ENCODE results near the gene VSIG10. TPM values are rescaled to one million over a fixed set of nuclear protein-coding genes. Genes with fewer than 3 reads are reported as not detected.
A peak's percentile ranks its signal among the peaks of the same experiment; 100 is the strongest.
"Not testable (repeated sequence)": the region's sequence is repeated elsewhere in the genome, so short reads cannot be mapped to it uniquely, and the experiment has no call there.

Gene VSIG10
- total RNA-seq, 1 donor from 2014 or later = 20.7 TPM

DNA sequence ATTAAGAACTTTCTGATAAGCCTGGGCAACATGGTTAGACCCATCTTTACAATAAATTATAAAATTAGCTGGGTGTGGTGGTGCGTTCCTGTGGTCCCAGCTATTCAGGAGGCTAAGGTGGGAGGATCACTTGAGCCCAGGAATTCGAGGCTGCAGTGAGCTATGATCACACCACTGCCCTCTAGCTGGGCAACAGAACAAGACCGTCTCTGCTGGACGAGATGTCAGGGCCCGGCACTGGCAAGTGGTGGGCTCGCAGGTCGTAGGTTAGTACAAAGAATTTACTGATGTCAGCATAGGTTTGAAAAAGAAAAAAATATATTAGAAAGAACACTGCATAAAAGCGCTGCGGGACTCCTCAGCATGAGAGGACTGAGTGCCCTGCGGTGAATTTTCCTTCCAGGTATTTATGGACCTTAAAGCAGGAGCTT, 15.7 kb upstream of the VSIG10 start:
- ATAC-seq (no peak), DNase-seq (ENCODE audit: low spot score) (no peak)

- ATAC-seq = no peak
- DNase-seq (ENCODE audit: low spot score) = no peak
Measured at GRCh38 chr12:118109088-118109487, 5.3 kb upstream of the VSIG10 start.

- DNase-seq (ENCODE audit: low spot score) (no peak), ATAC-seq (no peak)
Measured at GRCh38 chr12:118107694-118108093, 3.9 kb upstream of the VSIG10 start.

DNA sequence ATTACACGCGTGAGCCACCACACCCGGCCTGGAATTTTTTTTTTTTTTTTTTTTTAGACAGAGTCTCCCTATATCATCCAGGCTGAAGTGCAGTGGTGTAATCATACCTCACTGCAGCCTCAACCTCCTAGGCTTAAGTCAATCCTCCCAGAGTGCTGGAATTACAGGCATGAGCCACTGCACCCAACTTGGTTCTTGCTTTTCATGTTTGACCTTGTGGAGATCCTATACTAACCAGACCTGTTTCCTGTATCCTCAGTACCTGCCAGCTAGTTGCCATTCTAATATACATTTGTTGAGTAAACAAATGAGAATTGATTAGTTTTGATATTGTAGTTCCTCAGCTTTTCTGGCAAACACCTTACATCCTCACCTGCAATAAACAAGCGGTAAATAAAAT, 3.2 kb upstream of the VSIG10 start:
- DNase-seq (ENCODE audit: low spot score) (no peak), ATAC-seq (no peak)

DNA sequence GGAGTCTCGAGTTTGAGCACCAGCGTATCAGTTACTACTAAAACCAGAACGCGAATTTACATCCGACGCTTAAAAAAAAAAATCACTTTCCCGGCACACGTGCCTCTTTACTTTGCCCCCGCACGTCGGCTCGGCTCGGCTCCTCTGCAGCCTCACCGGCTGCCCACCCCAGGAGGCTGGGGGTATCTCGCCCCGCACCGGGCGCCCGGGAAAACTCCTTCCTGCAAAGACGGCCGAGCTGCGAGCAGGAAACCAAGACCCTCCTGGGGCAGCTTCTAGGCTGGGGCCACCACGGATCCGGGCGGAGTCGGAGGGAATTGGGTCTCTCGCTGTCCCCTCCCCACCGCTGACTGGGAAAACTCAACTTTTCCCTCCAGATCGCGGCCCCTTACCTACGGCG, 610 bp downstream of the VSIG10 start:
- no peak for ATAC-seq
- DNase-seq (ENCODE audit: low spot score) = no peak

DNA sequence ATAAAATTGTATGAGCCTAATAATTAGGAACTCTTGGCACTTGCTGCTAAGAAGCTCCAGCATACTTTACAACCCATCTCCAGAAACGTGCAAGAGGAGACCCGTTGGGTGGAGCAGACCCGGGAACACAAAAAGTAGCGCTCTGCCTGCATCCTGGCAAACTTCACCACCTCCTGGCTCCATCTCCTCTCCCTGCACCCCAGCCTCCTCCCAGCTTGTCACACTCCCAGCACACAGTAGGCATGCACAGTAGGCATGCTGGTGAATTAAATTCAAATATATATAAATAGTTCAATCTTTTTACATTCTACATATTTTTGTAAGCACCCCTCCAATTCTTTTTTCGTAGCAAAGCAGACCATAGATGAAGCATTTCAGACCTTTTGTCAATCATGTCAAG, 1.2 kb downstream of the VSIG10 start:
- no peak for ATAC-seq
- no peak for DNase-seq (ENCODE audit: low spot score)

- DNase-seq (ENCODE audit: low spot score) (no peak), ATAC-seq (no peak)
Measured at GRCh38 chr12:118102070-118102469, 1.7 kb downstream of the VSIG10 start.

- ATAC-seq (no peak), DNase-seq (ENCODE audit: low spot score) (no peak)
Measured at GRCh38 chr12:118101051-118101450, 2.8 kb downstream of the VSIG10 start.

DNA sequence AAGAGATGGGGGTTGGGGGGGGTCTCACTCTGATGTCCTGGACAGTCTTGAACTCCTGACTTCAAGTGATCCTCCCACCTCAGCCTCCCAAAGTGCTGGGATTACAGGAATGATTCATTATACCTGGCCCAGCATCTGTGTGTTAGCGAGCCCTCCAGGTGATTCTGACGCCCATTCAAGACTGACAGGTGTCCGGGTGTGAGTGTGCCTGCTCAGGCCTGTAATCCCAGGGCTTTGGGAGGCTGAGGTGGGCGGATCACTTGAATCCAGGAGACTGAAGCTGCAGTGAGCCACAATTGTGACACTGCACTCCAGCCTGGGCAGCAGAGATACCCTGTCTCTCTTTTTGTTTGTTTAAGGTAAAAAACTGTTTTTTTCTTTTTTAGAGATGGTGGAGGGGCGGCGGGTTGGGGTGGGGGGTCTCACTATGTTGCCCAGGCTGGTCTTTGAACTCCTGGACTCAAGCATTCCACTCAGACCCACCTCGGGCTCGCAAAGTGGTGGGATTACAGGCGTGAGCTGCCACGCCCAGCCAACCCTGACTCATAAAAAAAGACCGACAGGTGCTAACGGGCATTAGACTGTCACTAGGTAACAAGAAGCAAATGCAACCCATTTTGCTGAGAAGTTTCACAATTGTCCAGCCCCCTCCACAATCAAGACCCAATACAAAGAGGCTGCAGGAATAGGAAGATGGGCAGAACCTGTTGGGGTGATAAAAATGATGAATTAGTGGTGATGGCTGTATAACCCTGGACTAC, 4.7 kb downstream of the VSIG10 start:
- no peak for DNase-seq (ENCODE audit: low spot score)
- no peak for ATAC-seq

DNA sequence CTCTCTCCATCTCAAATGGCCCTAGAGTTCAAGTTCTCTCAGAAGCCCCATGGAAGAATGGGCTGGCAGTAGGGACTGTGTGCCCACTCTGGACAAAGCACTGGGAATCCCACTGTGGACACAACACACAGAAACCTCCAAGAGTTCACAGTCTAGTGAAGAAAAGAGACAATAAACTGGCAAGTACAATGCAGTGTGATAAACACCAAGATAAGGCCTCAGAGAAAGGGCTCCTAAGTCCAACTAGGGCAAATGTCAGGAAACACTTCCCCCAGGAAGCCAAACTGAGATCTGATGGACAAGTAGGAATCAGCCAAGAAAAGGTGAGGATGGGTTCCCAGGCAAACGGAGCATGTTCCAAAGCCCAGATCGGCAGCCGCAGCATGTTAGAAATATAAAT, 5.4 kb downstream of the VSIG10 start:
- DNase-seq (ENCODE audit: low spot score) = no peak
- ATAC-seq = no peak

DNA sequence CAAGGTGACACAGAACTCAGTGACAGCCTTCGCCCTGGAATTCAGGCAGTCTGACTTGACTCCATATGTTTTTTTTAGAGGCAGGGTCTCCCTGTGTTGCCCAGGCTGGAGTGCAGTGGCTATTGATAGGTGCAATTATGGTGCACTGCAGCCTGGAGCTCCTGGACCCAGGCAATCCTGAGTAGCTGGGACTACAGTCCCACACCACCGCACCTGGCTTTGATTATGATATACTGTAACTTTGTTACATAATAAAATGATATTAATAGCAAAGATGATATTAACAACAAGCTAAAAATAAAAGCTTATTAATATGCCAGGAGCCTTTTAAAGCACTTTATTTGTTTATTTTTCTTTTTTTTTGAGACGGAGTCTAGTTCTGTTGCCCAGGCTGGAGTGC, 9.8 kb downstream of the VSIG10 start:
- DNase-seq (ENCODE audit: low spot score) = no peak
- ATAC-seq = no peak

DNA sequence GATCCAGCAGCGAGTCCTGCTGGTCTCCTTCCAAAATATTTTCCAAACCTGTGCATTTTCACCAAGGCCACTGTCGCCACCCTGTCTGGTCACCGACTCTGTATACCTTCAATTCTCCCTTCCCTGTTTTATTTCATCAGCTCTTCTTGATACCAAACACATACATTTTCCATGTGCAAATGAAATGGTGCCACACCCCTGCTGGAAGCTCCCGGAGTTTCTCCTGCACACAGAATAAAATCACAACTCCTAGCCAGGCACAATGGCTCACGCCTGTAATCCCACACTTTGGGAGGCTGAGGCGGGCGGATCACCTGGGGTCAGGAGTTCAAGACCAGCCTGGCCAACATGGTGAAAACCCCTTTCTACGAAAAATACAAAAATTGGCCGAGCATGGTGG, 14.0 kb downstream of the VSIG10 start:
- DNase-seq (ENCODE audit: low spot score) (no peak), ATAC-seq (no peak)

DNA sequence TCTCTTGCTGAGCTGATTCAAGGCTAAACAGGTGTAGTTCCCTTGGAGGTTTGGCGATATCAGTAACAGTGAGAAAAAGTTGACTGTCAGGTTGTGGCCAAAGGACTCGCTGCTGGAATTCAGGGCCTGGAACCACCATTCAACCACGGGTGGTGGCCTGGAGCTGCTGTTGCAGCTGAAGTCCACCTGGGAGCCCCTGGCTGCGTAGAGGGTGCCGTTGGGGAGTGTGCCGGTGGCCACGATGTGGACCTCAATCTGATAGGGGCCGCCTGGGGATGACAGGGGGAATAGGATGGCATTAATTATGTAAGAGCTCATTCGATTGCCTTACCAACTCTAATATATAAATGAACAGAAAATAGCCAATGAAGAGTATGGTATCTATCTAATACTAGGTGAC, 21.6 kb downstream of the VSIG10 start:
- no peak for ATAC-seq

DNA sequence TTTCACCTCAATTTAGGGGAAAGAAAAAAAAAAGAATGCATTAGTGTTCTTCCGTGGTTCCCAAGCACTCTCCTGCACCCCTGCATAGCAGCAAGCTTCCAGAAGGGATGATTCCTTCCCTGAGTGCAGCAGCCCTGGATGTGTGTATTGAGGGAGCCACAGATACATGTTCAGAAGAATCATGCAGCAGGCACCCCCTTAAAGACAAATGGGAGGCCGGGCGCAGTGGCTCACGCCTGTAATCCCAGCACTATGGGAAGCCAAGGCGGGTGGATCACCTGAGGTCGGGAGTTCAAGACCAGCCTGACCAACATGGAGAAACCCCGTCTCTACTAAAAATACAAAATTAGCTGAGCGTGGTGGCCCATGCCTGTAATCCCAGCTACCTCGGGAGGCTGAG, 22.3 kb downstream of the VSIG10 start:
- not testable (repeated sequence) for DNase-seq (ENCODE audit: low spot score); ATAC-seq

More for the DNA sequence above, 21.6 kb downstream of the VSIG10 start:
- no peak for DNase-seq (ENCODE audit: low spot score)

DNA sequence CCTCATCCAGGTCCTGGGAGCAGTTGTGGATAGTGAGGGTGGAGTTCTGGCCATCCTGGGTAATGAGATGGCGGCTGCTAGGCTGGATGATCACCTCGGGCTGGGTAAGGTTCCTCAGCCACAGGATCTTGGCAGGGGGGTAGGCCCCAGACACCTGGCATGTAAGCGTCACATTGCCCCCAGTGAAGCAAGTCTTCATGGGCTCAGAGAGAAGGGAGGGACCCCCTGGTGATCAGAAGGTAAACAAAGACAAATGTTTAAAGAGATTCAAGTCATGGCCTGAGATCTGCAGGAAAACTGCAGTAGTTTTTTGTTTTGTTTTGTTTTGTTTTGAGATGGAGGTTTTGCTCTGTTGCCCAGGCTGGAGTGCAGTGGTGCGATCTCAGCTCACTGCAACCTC, 30.0 kb downstream of the VSIG10 start:
- DNase-seq (ENCODE audit: low spot score) = no peak
- no peak for ATAC-seq

DNA sequence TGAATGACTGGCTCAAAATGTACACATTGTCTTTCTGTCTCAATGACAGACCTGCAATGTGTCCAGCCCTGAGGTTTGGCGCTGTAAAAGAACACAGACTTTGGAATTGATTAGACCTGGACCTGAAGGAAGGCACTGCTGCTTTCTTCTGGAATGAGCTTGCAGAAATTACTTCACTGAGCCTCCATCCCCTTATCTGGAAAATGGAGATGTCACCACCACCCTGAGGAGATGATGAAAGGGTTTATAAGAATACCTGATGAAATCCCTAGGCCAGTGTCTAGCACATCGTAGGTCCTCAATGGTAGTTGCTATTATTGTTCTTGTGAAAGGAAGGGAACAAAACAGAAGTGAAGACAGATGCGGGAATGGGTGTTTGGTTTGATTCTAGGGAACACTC, 33.2 kb downstream of the VSIG10 start:
- DNase-seq (ENCODE audit: low spot score) (no peak), ATAC-seq (no peak)

DNA sequence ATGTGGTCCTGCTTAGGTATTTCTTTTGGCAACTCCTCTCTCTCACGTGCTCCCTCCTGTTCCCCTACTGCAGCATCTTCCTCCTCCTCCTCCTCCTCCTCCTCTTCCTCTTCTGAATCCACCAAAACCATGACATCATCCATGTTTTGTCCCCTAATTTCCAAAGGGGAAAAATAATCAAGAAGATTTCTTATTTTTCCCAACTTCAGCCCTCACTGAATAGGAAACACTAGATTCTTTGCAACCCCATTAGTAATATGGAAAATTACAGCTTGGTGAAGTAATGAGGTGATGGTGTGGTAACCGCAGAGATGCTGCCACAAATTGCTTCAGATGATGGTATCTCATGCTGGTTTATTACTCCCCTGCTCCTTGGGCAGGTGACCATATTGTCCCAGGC, 35.4 kb downstream of the VSIG10 start:
- DNase-seq (ENCODE audit: low spot score) = no peak
- ATAC-seq = no peak

GRCh38 chr12:118065380-118065779, 38.4 kb downstream of the VSIG10 start:
- no peak for DNase-seq (ENCODE audit: low spot score)

GRCh38 chr12:118064608-118065007, 39.2 kb downstream of the VSIG10 start:
- DNase-seq (ENCODE audit: low spot score) (no peak), ATAC-seq (no peak)

More at GRCh38 chr12:118065380-118065779, 38.4 kb downstream of the VSIG10 start:
- ATAC-seq = no peak

- DNase-seq (ENCODE audit: low spot score) (no peak), ATAC-seq (no peak)
Measured at GRCh38 chr12:118063576-118064391, 40.0 kb downstream of the VSIG10 start.

DNA sequence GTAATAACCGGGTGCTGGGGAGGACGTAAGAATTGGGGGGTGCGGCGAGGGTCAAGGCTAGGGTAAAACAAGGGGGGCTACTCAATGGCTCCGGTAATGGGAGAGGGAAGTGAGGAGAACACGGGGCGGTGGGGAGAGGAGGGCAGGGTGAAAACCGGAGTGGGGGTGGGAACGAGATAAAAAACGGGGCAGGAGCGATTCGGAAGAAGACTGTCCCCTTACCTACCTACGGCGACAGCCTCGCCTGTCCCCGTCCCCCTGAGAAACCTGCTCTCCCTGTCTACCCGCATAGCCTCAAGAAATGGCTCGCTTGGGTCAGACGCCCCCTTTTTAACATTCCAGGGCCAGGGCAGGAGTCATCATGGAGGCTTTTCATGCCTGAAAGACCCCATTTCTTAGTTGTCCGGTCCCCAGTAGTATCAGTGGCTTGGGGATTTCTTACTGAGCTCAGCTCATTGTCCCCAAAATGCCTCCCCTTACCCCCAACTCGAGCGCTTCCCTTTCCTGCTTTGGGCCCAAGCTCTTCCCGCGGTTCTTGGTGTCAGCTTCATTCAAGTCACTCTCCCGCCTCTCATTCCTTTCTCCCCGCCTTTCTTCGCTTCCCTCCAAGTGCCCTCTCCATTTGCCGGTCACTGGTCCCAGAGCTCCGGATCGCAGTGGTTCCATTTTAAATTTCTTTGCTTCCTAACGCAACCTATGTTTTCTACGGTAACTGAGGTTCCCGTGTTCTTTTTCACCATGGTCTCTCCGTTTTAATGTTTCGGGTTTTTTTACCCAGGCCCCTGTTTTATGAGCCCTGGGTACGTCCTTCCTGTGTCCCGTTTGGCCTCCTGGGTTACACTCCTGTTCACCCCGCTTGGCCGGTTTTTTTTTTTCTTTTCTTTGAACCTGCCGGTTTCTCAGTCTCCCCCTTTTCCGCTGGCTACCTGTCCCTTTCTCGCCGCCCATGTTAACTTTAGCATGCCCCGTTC, 41.7 kb downstream of the VSIG10 start:
- DNase-seq (ENCODE audit: low spot score) (peak; percentile 49), ATAC-seq (peak; percentile 36)
